HEK293 (cell line): ENCODE data around the gene GALNT4.

Experiments used
- CTCF ChIA-PET: fragments of 350-600 bp; formaldehyde crosslinking; extraction: SDS; loops from one replicate; lab custom pipeline; 2021; ENCODE audit warnings: antibody characterized with exemption; lab: Yijun Ruan, JAX
- POLR2A ChIA-PET: fragments of 300-600 bp; formaldehyde crosslinking; extraction: SDS; loops from one replicate; lab custom pipeline; 2020; ENCODE audit warnings: antibody characterized with exemption, inconsistent platforms; lab: Yijun Ruan, JAX
- H3K27ac ChIP-seq: fragments of 200-500 bp; sonication (Bioruptor generic); 2 replicates; pipeline ENCODE4 v1.5.1; 2014; ENCODE audit warnings: low read depth, low read length, control low read depth, inconsistent platforms; ENCODE audit errors: extremely low read depth
- H3K36me3 ChIP-seq, 2 experiments: fragments of 200-500 bp in 1 of 2; sonication (Bioruptor generic) in 1 of 2; 1 replicate in 1 of 2; 2 replicates in 1 of 2; pipeline ENCODE4 v1.5.1; 2014 to 2017; ENCODE audit warnings: inconsistent platforms in 2 of 2, low read length in 2 of 2; ENCODE audit not compliant: control insufficient read depth in 2 of 2, insufficient read depth in 1 of 2
- H3K4me1 ChIP-seq: fragments of 200-500 bp; sonication (Bioruptor generic); 2 replicates; pipeline ENCODE4 v1.5.1; 2014; ENCODE audit warnings: mild to moderate bottlenecking, low read length, inconsistent platforms; ENCODE audit not compliant: control insufficient read depth, insufficient read depth
- H3K4me3 ChIP-seq: 2 replicates; pipeline ENCODE4 v1.5.1; 2011; ENCODE audit warnings: low read depth, mild to moderate bottlenecking, control low read depth, low read length, moderate library complexity
- H3K9me3 ChIP-seq: fragments of 200-500 bp; sonication (Bioruptor generic); 2 replicates; pipeline ENCODE4 v1.5.1; 2014; ENCODE audit warnings: low read depth, low read length, inconsistent platforms; ENCODE audit not compliant: control insufficient read depth, insufficient read depth
- IKZF3 ChIP-seq: fragments of 450-650 bp; IDR thresholded peaks from 2 replicates; pipeline ENCODE4 v1.5.0; 2018; ENCODE audit warnings: missing biosample characterization, mild to moderate bottlenecking, missing genetic modification characterization, moderate library complexity
- KLF10 ChIP-seq: fragments of 450-650 bp; IDR thresholded peaks from 2 replicates; pipeline ENCODE4 v1.5.1; 2018; ENCODE audit warnings: missing biosample characterization, mild to moderate bottlenecking, missing genetic modification characterization
- TCF7L2 ChIP-seq: IDR thresholded peaks from 2 replicates; pipeline ENCODE4 v1.6.1; 2011; ENCODE audit warnings: low read depth, mild to moderate bottlenecking, inconsistent platforms, low read length, moderate library complexity, borderline replicate concordance
- YY1 ChIP-seq: fragments of 450-650 bp; formaldehyde crosslinking; IDR thresholded peaks from 2 replicates; pipeline ENCODE4 v1.5.1; 2018; ENCODE audit warnings: missing biosample characterization, missing genetic modification characterization
- ZFP37 ChIP-seq: fragments of 450-650 bp; formaldehyde crosslinking; IDR thresholded peaks from 2 replicates; pipeline ENCODE4 v1.5.1; 2016; ENCODE audit warnings: missing biosample characterization, missing genetic modification characterization
- ZNF223 ChIP-seq: fragments of 450-650 bp; formaldehyde crosslinking; IDR thresholded peaks from 2 replicates; pipeline ENCODE4 v1.5.1; 2016; ENCODE audit warnings: missing biosample characterization, missing genetic modification characterization
- ZNF335 ChIP-seq: fragments of 450-650 bp; formaldehyde crosslinking; conservative IDR thresholded peaks from 2 replicates; pipeline ENCODE4 v1.5.1; 2016; ENCODE audit warnings: missing biosample characterization, missing genetic modification characterization
- ZNF514 ChIP-seq: fragments of 450-650 bp; formaldehyde crosslinking; IDR thresholded peaks from 2 replicates; pipeline ENCODE4 v1.5.1; 2016; ENCODE audit warnings: missing biosample characterization, missing genetic modification characterization
- ZNF529 ChIP-seq: fragments of 450-650 bp; formaldehyde crosslinking; IDR thresholded peaks from 2 replicates; pipeline ENCODE4 v1.5.1; 2017; ENCODE audit warnings: missing genetic modification characterization, missing biosample characterization; ENCODE audit not compliant: insufficient replicate concordance
- ZNF544 ChIP-seq: fragments of 450-650 bp; formaldehyde crosslinking; IDR thresholded peaks from 2 replicates; pipeline ENCODE4 v1.5.0; 2017; ENCODE audit warnings: missing biosample characterization, missing genetic modification characterization
- ZNF561 ChIP-seq: fragments of 450-650 bp; IDR thresholded peaks from 2 replicates; pipeline ENCODE4 v1.5.1; 2018; ENCODE audit warnings: missing biosample characterization, missing genetic modification characterization, borderline replicate concordance
- ZNF571 ChIP-seq: fragments of 450-650 bp; formaldehyde crosslinking; IDR thresholded peaks from 2 replicates; pipeline ENCODE4 v1.5.0; 2017; ENCODE audit warnings: missing biosample characterization, missing genetic modification characterization
- ZNF626 ChIP-seq: fragments of 450-650 bp; sonication (Bioruptor Pico); formaldehyde crosslinking; IDR thresholded peaks from 2 replicates; pipeline ENCODE4 v1.5.1; 2018; ENCODE audit warnings: missing biosample characterization, missing genetic modification characterization, inconsistent platforms
- ZNF654 ChIP-seq: fragments of 450-650 bp; formaldehyde crosslinking; IDR thresholded peaks from 2 replicates; pipeline ENCODE4 v1.5.1; 2016; ENCODE audit warnings: low read depth, missing biosample characterization, missing genetic modification characterization
- ZNF660 ChIP-seq: fragments of 450-650 bp; IDR thresholded peaks from 2 replicates; pipeline ENCODE4 v1.5.1; 2018; ENCODE audit warnings: missing biosample characterization, mild to moderate bottlenecking, missing genetic modification characterization
- ZNF791 ChIP-seq: fragments of 450-650 bp; formaldehyde crosslinking; IDR thresholded peaks from 2 replicates; pipeline ENCODE4 v1.5.1; 2016; ENCODE audit warnings: missing biosample characterization, missing genetic modification characterization
- ZNF792 ChIP-seq: fragments of 450-650 bp; formaldehyde crosslinking; IDR thresholded peaks from 2 replicates; pipeline ENCODE4 v1.5.1; 2016; ENCODE audit warnings: missing biosample characterization, missing genetic modification characterization
- ZNF837 ChIP-seq: fragments of 450-650 bp; formaldehyde crosslinking; IDR thresholded peaks from 2 replicates; pipeline ENCODE4 v1.5.1; 2016; ENCODE audit warnings: missing biosample characterization, missing genetic modification characterization
- ZSCAN30 ChIP-seq: fragments of 450-650 bp; IDR thresholded peaks from 2 replicates; pipeline ENCODE4 v1.5.1; 2018; ENCODE audit warnings: missing biosample characterization, mild to moderate bottlenecking, missing genetic modification characterization, moderate library complexity
- TF ChIP-seq, protein P1 (sequence below): fragments of 450-650 bp; formaldehyde crosslinking; IDR thresholded peaks from 2 replicates; pipeline ENCODE4 v1.5.1; 2017; ENCODE audit warnings: missing biosample characterization, missing genetic modification characterization
- TF ChIP-seq, protein P2 (sequence below): fragments of 450-650 bp; formaldehyde crosslinking; IDR thresholded peaks from 2 replicates; pipeline ENCODE4 v1.5.1; 2017; ENCODE audit warnings: missing biosample characterization, missing genetic modification characterization
- TF ChIP-seq, protein P3 (sequence below): fragments of 450-650 bp; formaldehyde crosslinking; IDR thresholded peaks from 2 replicates; pipeline ENCODE4 v1.5.1; 2016; ENCODE audit warnings: missing biosample characterization, missing genetic modification characterization
- TF ChIP-seq, protein P4 (sequence below): fragments of 450-650 bp; formaldehyde crosslinking; conservative IDR thresholded peaks from 2 replicates; pipeline ENCODE4 v1.5.1; 2016; ENCODE audit warnings: low read depth, missing biosample characterization, missing genetic modification characterization

Gene GALNT4

DNA sequence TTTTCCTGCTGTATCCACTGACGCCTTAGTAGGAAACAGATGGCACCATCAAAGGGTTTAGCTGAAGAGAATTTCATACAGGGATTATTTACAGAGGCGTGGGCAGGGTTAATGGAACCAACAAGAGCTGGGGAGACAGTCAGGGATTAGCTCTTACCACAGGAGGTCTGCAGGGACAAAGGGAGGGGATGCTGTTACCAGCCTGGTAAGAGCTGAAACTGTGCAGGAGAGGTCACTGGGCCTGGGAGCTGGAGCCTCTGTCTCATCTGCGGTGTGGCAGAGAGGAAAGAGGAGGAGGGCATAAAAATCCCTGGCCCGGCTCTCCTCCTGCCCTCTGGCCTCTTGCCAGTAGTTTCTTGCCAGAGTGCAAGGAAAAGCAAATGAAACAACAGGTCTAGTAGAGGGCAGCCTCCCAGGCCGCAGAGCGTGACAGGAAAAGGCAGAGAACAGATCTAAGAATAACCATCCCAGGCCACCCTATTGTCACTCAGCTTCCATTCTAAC lies 20.1 kb upstream of the GALNT4 start (continued):
- no peak for TF ChIP-seq ZNF544 (tag by site-specific recombination)

DNA sequence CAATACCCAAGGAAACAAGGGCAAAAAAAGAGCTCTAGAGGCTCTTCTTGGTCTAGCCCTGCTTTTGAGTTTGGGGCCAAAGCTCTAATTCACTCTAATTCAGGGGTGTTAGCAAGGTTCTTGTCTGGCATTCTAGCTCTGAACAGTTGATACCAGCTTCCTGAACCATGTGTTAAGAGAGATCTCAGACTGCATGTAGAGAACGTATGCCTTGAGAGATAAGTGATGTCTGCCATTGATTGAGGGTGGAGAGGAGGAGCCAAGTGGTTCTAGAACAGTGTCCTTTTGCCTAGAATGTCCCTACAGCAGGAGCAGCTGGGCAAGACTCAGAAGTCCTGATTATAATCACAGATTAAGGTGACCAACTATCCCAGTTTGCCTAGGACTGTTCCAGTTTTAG lies 19.4 kb upstream of the GALNT4 start:
- no peaks in the 10 kb centered on the region for H3K4me1 ChIP-seq
- ChIA-PET CTCF (interaction anchor here (0.5 to 2.1 kb wide), 13 partner anchors 13 to 757 kb away, joined by 3 to 10 read pairs (median 4); no protein-coding TSS in a partner anchor), POLR2A (interaction anchor here (0.5 kb wide), 1 partner anchor 599 kb away, joined by 5 read pairs; no protein-coding TSS in a partner anchor)
- H3K36me3 ChIP-seq, result no peaks in the 10 kb centered on the region
- no peak overlapping the region for H3K27ac ChIP-seq
- no peak overlapping the region for H3K4me3 ChIP-seq
- no peaks in the 10 kb centered on the region for H3K9me3 ChIP-seq
- no peak for TF ChIP-seq ZNF514 (tag by site-specific recombination)
- no peak for TF ChIP-seq ZNF335 (tag by site-specific recombination)
- no peak for TF ChIP-seq ZNF837 (tag by site-specific recombination)
- no peak for TF ChIP-seq ZNF626 (tag by site-specific recombination)
- TF ChIP-seq, protein P1, sequence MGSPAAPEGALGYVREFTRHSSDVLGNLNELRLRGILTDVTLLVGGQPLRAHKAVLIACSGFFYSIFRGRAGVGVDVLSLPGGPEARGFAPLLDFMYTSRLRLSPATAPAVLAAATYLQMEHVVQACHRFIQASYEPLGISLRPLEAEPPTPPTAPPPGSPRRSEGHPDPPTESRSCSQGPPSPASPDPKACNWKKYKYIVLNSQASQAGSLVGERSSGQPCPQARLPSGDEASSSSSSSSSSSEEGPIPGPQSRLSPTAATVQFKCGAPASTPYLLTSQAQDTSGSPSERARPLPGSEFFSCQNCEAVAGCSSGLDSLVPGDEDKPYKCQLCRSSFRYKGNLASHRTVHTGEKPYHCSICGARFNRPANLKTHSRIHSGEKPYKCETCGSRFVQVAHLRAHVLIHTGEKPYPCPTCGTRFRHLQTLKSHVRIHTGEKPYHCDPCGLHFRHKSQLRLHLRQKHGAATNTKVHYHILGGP (tag by site-specific recombination), result no peak
- TF ChIP-seq, all 188 proteins: peak for 0

DNA sequence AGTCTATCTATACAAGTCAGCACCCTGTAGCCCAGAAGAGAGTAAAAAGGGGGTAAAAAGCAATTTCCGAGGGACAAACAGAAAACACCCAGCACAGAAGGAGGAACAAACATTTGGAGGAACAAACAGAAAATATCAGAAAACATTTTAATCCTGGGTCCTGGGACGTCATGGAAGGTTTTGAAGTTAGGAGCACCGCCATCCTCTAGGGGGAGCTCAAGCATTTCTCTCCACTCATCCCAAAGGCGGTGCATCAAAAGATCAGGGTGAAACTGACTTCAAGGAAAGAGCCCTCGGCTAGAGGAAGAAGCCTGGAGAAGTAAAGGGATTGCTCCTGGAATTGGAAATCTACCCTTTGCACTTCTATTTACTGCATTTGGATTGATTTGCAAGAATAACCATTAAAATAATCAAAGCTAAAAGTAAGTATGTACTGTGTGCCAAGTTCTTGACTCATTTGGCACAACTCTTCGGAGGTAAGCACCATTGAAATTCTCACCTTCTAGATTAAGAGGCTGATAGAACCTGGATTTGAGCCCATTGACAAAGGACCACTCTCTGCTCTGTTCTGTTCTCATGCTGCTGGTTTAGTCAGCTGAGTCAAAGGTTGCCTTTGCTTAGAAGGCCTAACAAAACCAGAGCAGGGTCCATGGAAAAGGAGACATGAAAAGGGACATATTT lies 18.5 kb upstream of the GALNT4 start:
- Histone ChIP-seq H3K9me3 (no peaks in the 10 kb centered on the region), H3K36me3 (no peaks in the 10 kb centered on the region), H3K4me1 (no peaks in the 10 kb centered on the region), H3K27ac (no peak overlapping the region), H3K4me3 (no peak overlapping the region)
- ChIA-PET CTCF (interaction anchor here (0.6 to 2.1 kb wide), 21 partner anchors 9 to 1409 kb away, joined by 3 to 9 read pairs (median 3); no protein-coding TSS in a partner anchor), POLR2A (no interaction called here)
- TF ChIP-seq TCF7L2 (peak; percentile 99), KLF10 (tag by site-specific recombination) (no peak), ZNF792 (tag by site-specific recombination) (no peak), ZNF654 (tag by site-specific recombination) (peak; percentile 89), ZNF791 (tag by site-specific recombination) (no peak), ZSCAN30 (tag by site-specific recombination) (0 out of 2 replicates have a peak, but pooled peaks have one; percentile 61), ZNF571 (tag by site-specific recombination) (no peak), ZNF529 (tag by site-specific recombination) (no peak), ZNF223 (no peak), YY1 (tag by site-specific recombination) (no peak), ZFP37 (no peak), ZNF561 (peak; percentile 76; the same call in 1 of the 2 replicates), ZNF660 (peak; percentile 71; the same call in 1 of the 2 replicates), IKZF3 (tag by site-specific recombination) (peak; percentile 74)
- TF ChIP-seq, protein P2, sequence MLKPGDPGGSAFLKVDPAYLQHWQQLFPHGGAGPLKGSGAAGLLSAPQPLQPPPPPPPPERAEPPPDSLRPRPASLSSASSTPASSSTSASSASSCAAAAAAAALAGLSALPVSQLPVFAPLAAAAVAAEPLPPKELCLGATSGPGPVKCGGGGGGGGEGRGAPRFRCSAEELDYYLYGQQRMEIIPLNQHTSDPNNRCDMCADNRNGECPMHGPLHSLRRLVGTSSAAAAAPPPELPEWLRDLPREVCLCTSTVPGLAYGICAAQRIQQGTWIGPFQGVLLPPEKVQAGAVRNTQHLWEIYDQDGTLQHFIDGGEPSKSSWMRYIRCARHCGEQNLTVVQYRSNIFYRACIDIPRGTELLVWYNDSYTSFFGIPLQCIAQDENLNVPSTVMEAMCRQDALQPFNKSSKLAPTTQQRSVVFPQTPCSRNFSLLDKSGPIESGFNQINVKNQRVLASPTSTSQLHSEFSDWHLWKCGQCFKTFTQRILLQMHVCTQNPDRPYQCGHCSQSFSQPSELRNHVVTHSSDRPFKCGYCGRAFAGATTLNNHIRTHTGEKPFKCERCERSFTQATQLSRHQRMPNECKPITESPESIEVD, result no peak
- TF ChIP-seq, protein P3, sequence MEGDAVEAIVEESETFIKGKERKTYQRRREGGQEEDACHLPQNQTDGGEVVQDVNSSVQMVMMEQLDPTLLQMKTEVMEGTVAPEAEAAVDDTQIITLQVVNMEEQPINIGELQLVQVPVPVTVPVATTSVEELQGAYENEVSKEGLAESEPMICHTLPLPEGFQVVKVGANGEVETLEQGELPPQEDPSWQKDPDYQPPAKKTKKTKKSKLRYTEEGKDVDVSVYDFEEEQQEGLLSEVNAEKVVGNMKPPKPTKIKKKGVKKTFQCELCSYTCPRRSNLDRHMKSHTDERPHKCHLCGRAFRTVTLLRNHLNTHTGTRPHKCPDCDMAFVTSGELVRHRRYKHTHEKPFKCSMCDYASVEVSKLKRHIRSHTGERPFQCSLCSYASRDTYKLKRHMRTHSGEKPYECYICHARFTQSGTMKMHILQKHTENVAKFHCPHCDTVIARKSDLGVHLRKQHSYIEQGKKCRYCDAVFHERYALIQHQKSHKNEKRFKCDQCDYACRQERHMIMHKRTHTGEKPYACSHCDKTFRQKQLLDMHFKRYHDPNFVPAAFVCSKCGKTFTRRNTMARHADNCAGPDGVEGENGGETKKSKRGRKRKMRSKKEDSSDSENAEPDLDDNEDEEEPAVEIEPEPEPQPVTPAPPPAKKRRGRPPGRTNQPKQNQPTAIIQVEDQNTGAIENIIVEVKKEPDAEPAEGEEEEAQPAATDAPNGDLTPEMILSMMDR (tag by site-specific recombination), result peak; percentile 74
- TF ChIP-seq, protein P4, sequence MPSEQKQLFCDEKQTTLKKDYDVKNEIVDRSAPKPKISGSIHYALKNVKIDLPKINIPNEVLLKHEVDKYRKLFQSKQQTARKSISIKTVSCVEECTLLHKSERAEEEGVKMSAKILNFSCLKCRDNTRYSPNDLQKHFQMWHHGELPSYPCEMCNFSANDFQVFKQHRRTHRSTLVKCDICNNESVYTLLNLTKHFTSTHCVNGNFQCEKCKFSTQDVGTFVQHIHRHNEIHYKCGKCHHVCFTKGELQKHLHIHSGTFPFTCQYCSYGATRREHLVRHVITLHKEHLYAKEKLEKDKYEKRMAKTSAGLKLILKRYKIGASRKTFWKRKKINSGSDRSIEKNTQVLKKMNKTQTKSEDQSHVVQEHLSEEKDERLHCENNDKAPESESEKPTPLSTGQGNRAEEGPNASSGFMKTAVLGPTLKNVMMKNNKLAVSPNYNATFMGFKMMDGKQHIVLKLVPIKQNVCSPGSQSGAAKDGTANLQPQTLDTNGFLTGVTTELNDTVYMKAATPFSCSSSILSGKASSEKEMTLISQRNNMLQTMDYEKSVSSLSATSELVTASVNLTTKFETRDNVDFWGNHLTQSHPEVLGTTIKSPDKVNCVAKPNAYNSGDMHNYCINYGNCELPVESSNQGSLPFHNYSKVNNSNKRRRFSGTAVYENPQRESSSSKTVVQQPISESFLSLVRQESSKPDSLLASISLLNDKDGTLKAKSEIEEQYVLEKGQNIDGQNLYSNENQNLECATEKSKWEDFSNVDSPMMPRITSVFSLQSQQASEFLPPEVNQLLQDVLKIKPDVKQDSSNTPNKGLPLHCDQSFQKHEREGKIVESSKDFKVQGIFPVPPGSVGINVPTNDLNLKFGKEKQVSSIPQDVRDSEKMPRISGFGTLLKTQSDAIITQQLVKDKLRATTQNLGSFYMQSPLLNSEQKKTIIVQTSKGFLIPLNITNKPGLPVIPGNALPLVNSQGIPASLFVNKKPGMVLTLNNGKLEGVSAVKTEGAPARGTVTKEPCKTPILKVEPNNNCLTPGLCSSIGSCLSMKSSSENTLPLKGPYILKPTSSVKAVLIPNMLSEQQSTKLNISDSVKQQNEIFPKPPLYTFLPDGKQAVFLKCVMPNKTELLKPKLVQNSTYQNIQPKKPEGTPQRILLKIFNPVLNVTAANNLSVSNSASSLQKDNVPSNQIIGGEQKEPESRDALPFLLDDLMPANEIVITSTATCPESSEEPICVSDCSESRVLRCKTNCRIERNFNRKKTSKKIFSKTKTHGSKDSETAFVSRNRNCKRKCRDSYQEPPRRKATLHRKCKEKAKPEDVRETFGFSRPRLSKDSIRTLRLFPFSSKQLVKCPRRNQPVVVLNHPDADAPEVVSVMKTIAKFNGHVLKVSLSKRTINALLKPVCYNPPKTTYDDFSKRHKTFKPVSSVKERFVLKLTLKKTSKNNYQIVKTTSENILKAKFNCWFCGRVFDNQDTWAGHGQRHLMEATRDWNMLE, result no peak
